GM20431 (cell line): ENCODE results near the gene AADACL3.
"Not testable (repeated sequence)": the region's sequence is repeated elsewhere in the genome, so short reads cannot be mapped to it uniquely, and the experiment has no call there.

Experiments
- in situ Hi-C: fragments of 300-500 bp; cut with MseI, MboI; formaldehyde crosslinking; loops from one replicate; pipeline ENCODE4 v1.15.0; 2020; ENCODE audit warnings: low sequenced_read_pairs; ENCODE audit not compliant: unreplicated experiment

The AADACL3 gene

DNA sequence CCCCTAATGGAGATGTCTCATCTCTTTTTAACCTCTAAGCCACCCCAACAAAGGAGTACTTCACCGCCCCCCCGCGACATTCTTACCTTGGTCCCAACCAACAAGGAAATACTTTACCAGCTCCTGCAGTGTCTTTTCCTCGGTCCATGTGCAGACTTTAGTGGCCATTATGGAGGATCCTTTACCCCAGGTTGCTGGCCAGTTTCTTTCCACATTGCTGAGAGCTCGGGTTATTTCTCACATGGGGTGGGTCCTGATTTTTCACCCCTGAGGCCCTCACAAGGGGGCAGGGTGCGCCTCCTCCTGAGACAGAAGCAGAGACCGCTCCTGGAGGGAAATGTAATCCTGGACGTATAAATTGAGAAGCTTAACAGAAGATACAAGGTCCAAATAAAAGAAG is 3.0 kb upstream of the AADACL3 start:
- in situ Hi-C loops: no loop called here

DNA sequence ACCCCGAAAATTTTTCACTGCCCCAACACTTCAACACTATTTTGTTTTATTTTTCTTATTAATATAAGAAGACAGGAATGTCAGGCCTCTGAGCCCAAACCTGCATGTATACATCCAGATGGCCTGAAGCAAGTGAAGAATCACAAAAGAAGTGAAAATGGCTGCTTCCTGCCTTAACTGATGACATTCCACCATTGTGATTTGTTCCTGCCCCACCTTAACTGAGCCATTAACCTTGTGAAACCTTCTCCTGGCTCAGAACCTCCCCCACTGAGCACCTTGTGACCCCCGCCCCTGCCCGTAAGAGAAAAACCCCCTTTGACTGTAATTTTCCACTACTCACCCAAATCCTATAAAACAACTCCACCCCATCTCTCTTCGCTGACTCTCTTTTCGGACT is 2.3 kb upstream of the AADACL3 start:
- in situ Hi-C loops: not testable (repeated sequence)

DNA sequence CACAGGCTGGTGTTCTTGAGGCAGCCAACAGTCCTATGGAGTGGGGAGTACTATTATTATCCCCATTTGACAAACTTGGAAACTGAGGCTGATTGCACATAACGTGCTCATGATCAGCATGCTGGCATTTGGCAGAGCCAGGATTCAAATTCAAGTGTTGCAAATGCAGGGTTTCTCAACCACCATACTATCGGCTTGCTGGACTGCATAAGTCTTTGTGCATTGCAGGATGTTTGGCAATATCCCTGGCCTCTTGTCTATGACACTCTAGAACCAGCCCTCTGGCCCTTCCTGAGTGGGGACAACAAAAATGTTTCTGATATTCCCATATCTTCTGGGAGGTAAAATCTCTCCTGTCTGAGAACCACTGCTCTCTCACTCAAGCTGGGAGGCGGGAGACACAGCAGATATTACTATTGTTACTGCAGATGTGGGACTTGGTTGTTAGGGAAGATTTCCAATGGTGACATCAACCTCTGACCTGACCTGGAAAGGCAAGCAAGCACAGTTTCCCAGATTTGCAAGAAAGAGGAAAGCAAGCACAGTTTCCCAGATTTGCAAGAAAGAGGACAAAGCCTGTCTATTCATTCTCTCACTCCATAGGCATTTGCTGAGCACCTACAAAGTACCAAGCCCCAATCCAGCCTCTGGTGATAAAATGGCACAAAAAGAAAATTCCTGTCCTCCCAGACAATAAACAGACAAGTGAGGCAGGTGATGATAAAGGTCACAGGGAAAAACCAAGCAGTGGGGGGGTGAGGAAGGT is 1.0 kb upstream of the AADACL3 start:
- in situ Hi-C loops: no loop called here

DNA sequence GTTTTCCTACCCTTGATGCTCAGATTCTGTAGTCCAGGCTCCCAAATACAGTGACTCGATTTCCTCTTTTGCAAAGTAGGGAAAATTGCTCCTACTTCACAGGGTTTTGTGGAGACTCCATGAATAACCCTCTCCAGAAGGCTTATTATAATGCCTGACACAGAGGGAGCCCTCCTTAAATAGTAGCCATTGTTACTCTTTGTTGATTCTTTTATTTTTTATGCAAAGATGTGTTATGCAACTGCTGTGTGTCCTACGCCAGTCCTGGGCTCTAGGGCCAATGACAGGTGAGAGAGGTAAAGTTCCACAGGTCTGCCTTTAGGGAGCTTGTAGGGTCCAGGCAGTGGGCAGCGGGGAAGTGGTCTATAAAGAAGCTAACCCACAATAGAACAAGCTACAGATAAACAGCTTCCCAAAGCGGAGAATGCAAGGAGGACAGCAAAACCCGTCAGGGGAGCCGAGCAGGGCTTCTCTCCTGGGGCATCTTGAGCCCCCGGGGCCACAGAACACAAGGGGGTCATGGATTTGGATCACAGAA is 1.5 kb downstream of the AADACL3 start:
- in situ Hi-C loops: no loop called here

DNA sequence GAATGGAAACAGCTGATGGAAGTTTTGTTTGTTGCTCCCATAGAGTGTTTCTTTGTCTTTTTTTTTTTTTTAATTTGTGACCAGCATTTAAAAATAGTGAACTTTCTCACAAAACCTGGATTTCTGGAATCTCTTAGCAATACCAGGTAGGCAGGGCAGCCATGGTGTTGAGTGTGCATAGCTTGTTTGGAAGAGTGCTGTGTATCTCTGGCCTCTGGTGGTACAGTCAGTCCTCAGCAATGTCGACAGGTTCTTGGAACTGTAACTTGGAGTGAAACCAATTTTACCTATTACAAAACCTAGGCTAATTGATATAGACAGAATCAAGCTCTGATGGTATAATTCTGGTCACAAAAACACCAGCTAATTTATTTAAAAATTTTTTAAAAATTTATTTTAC is 6.7 kb downstream of the AADACL3 start:
- in situ Hi-C loops: no loop called here

DNA sequence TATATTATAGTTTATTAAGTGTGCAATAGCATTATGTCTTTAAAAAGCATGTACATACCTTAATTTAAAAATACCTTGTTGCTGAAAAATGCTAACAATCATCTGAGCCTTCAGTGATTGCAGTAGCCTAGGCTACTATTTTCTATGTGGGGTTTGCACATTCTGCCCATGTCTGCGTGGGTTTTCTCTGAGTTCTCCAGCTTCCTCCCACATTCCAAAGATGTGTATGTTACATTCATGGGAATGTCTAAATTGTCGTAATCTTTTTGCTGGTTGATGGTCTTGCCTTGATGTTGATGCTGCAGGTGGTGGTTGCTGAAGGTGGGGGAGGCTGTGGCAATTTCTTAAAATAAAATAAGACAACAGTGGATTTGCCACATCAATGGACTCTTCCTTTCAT is 12.5 kb downstream of the AADACL3 start:
- in situ Hi-C loops: loop anchor here (25.0 kb wide), 1 partner anchor 509 kb away; the partner anchor contains the start of gene PRAMEF18

DNA sequence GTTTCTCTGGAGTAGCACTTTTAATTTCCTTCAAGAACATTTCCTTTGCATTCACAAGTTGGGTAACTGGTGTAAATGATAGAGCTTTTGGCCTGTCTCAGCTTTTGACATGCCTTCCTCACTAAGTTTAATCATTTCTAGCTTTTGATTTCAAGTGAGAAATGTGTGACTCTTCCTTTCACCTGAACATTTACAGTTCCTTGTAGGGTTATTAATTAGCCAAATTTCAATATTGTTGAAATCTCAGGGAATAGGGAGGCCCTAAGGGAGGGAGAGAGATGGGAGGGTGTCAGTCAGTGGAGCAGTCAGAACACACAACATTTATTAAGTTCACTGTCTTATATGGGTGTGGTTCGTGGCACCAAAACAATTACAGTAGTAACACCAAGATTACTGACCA is 14.2 kb downstream of the AADACL3 start:
- in situ Hi-C loops: loop anchor here (25.0 kb wide), 1 partner anchor 507 kb away; the partner anchor contains the start of gene PRAMEF18

DNA sequence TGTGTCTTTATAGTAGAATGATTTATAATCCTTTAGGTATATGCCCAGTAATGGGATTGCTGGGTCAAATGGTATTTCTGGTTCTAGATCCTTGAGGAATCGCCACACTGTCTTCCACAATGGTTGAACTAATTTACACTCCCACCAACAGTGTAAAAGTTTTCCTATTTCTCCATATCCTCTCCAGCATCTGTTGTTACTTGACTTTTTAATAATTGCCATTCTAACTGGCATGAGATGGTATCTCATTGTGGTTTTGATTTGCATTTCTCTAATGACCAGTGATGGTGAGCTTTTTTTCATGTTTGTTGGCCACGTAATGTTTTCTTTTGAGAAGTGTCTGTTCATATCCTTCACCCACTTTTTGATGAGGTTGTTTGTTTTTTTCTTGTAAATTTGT is 15.2 kb downstream of the AADACL3 start:
- in situ Hi-C loops: loop anchor here (25.0 kb wide), 1 partner anchor 506 kb away; the partner anchor contains the start of gene PRAMEF18

DNA sequence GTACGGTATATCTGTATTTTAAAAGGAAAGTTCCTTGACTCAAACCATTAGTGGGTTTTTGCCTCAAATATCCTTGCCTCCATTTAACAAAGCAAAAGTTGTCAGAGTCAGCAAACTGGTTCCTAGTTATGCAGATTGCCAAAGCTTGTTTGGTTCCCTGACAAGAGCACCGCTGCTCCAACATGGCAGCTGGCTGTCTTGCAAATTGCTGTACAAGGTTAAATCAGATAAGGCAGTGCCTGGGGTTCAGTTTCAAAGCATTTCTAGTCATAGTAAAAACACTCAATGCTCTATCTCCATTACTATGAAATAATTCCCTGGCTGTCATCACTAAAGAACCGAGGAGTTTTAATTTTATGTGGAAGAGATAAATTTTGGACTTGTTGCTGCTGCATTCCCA is 18.7 kb downstream of the AADACL3 start:
- in situ Hi-C loops: loop anchor here (25.0 kb wide), 1 partner anchor 503 kb away; the partner anchor contains the start of gene PRAMEF18

DNA sequence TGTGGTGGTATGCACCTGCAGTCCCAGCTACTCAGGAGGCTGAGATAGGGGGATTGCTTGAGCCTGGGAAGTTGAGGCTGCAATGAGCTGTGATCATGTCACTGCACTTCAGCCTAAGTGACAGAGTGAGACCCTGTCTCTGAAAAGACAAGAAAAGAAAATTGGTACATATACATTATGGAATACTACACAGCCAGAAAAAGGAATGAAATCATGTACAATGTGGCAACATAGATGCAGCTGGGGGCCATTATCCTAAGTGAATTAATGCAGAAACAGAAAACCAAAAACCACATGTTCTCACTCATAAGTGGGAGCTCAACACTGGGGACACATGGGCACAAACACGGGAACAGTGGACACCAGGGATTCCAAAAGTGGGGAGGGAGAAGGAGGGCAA is 23.0 kb downstream of the AADACL3 start:
- in situ Hi-C loops: loop anchor here (25.0 kb wide), 1 partner anchor 498 kb away; the partner anchor contains the start of gene PRAMEF18

DNA sequence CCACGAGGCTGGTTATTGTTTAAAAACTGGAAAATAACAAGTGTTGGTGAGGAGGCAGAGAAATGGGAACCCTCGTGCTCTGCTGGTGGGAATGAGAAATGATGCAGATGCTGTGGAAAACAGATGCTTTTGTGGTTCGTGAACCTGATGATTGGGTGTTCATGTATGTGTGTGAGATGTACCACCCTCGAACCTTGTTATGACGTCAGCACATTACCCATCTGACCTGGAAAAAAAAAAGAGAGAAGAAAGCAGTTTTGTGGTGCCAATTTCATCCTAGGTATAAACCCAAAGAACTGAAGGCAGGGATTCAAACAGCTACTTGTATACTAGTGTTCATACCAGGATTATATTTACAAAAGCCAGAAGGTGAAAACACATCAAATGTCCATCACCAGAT is 23.7 kb downstream of the AADACL3 start:
- in situ Hi-C loops: loop anchor here (25.0 kb wide), 1 partner anchor 498 kb away; the partner anchor contains the start of gene PRAMEF18

DNA sequence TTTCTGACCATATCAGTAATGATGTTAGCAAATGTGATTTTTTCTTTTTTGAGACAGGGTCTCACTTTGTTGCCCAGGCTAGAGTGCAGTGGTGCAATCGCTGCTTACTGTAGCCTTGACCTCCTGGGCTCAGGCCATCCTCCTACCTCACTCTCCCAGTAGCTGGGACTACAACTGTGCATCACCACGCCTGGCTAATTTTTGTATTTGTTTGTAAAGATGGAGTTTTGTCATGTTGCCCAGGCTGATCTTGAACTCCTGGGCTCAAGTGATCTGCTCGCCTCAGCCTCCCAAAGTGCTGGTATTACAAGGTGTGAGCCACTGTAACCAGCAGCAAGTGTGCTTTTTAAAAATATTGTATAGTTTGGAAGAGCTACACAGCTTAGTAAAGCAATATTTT is 26.0 kb downstream of the AADACL3 start:
- in situ Hi-C loops: loop anchor here (25.0 kb wide), 1 partner anchor 495 kb away; the partner anchor contains the start of gene PRAMEF18

DNA sequence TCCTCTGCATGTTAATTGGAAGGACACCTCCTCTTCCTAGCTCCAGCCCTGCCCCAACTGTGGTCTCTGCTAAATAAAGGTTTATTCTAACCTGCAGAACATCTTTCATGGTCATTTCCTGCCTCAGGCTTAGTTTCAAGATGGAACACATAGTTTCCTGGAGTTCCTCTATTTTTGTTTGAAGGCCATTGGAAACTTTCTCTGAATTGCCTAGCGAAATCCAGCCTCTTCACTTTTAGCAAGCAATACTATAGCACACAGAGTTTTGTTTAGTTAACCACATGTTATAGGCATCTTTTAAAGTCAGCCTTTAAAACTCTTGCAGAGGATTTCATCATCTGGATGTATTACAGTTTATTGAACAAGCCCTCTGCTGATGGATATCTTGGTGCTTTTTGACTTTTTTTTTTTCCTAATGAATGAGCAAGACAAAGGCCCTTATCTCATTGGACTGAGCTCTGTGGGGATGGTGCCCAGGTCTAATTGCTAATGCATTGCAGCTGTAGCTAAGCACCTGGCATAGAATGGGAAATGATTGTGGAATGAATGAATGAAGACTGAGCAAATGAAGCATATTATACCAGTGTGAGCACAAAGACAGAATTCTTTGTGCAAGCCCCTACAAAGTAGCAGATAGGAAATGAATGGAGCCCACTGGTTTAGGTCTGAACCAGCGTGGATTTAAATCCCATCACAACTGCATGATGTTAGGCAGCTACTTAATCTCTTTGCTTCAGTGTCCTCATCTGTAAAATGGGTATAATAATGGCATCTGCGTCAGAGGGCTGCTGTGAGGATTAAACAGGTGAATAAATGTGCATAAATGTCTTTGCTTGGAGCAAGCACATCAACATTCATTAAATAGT is 29.4 kb downstream of the AADACL3 start:
- in situ Hi-C loops: loop anchor here (25.0 kb wide), 1 partner anchor 492 kb away; the partner anchor contains the start of gene PRAMEF18

DNA sequence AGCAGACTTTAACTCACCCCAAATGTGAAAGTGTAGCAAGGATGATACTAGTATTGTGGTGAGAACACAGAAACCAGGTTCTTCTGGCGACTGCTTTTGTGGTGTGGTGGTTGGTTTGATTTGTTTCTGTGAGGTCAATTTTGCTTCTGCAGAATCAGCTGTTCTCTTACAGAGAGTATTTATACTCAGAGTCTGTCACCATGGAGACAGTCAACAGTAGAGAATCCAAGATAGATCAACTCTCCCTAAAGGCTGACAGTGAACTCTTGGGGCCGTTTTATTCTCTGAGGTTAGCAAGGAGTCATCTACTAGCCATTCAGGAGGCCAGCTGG is 30.0 kb downstream of the AADACL3 start, which contains the start of gene CFAP107:
CFAP107 (plus strand) TSS at position 209 of the 332 bp plus-strand sequence. CDS start 231 bp downstream, outside the sequence.
- in situ Hi-C loops: loop anchor here (25.0 kb wide), 1 partner anchor 491 kb away; the partner anchor contains the start of gene PRAMEF18

DNA sequence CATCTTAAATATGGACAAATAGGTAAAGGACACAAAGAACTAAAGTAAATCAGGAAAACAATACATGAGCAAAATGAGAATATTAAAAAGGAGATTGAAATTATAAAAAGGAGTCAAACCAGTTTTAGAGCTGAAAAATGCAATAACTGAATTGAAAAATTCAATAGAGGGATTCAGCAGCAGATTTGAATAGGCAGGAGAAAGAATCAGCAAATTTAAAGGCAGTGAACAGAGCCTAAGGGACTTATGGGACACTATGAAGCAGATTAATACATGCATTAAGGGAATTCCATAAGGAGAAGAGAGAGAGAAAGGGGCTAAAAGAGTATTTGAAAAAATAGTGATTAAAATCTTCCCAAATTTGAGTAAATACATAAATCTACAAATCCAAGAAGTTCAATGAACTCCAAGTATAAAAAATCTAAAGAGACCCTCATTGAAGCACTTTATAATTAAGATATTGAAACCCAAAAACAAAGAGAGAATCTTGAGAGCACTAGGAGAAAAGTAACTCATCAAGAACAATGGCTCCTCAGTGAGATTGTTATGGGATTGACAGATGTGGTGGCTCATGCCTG is 33.0 kb downstream of the AADACL3 start:
- in situ Hi-C loops: loop anchor here (25.0 kb wide), 1 partner anchor 488 kb away; the partner anchor contains the start of gene PRAMEF18

DNA sequence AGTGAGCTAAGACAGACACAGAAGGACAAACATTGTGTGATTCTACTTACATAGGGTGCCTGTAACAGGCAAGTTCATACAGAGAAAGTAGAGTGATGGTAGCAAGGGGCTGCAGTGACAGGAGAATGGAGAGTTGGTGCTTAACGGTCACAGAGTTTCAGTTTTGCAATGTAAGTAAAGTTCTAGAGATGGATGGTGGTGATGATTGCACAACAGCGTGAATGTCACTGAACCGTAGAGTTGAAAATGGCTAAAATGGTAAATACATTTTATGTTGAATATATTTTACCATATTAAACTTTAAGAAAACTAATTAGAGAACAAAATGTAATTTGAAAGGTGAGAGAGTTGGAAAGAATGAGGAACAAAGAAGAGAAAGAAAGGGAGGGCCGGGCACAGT is 38.8 kb downstream of the AADACL3 start:
- in situ Hi-C loops: no loop called here

DNA sequence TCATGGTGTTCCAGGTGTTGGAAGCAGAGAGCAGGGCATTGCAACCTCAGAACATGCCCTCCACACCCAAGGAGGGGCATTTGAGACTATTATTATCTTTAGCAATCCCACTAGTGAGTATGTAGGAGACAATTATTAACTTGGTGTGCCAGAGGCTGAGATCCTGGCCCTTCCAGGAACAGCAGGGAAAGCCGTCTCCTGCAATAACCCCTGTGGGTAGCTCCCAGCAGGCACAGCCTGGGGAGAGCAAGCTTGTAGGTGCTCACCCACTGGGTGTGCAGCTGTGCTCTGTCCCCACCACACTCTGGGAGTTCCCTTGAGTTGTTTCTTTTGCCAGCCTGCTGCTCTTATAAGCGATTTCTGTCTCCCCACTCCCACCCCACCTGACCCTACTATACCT is 40.4 kb downstream of the AADACL3 start:
- in situ Hi-C loops: no loop called here

DNA sequence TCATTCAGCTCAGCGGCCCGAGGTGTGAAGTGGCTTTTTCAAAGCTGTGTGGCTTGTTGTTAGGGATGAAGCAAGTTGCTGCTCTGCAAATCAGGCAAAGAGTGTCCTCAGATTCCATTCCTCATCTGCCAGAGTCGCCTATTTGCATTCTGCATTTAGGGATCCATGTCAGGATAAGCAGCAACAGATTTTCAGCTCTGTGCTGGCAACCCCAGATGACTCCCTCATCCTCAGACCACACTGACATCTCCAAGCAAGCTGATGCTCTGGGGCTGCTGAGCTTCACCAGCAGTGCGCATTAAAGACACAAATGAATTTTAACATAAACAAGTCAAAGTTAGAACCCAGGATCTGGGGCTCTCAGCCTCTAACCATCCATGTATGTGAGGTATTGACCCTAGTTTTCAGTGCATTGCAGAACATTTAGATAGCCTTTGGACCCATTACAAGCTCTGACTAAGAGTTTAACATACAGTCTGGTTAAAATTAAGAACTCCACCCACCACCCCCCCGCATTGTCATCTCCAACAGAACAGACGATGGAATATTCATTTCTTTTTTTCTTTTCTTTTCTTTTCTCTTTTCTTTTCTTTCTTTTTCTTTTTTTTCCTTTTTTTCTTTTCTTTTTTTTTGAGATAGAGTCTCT is 41.0 kb downstream of the AADACL3 start:
- in situ Hi-C loops: no loop called here

DNA sequence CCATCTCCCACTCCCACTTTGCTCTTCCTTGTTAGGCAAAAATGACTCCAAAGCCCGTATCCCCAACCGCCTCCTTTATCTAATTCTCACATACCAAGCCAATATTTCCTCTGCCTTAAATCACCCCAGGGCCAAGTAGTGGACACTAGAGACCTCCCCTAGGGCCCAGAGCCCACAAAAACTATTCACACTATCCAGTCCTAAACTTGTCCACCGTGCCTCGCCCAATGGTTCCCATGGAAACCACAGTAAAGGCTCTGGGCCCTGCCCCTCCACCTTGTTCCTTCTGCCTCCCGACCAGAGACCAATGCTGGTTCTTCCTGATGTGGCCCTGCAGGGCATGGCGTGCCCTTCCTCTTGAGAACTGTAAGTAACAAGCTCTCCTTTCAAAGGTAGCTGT is 41.9 kb downstream of the AADACL3 start:
- in situ Hi-C loops: no loop called here
